H9 (cell line): ENCODE results near the gene ZC3HAV1L. TPM values are rescaled to one million over a fixed set of nuclear protein-coding genes. Genes with fewer than 3 reads are reported as not detected.

Source experiments
- DNase-seq: peaks from one replicate; pipeline ENCODE4 v3.0.0-alpha.2; 2017
- H2AFZ ChIP-seq: one replicate; pipeline ENCODE4 v1.6.1; 2013; ENCODE audit warnings: mild to moderate bottlenecking, low read length, control low read depth, moderate library complexity
- H2AK5ac ChIP-seq: 2 replicates; pipeline ENCODE4 v1.6.1; 2013; ENCODE audit warnings: low read length, control low read depth, mixed read lengths; ENCODE audit not compliant: insufficient read length
- H2BK120ac ChIP-seq: one replicate; pipeline ENCODE4 v1.6.1; 2013; ENCODE audit warnings: low read depth, mild to moderate bottlenecking, low read length, control low read depth, inconsistent platforms; ENCODE audit not compliant: poor library complexity, severe bottlenecking
- H2BK12ac ChIP-seq: 2 replicates; pipeline ENCODE4 v1.6.1; 2013; ENCODE audit warnings: low read length, control low read depth, mixed read lengths, low read depth; ENCODE audit not compliant: insufficient read length
- H2BK15ac ChIP-seq: 2 replicates; pipeline ENCODE4 v1.6.1; 2013; ENCODE audit warnings: low read depth, low read length, control low read depth
- H2BK20ac ChIP-seq: one replicate; pipeline ENCODE4 v1.6.1; 2013; ENCODE audit warnings: low read depth, mild to moderate bottlenecking, low read length, control low read depth, inconsistent platforms; ENCODE audit not compliant: poor library complexity, severe bottlenecking
- H2BK5ac ChIP-seq: 2 replicates; pipeline ENCODE4 v1.6.1; 2013; ENCODE audit warnings: low read length, control low read depth, mixed read lengths; ENCODE audit not compliant: insufficient read length
- H3K14ac ChIP-seq: 2 replicates; pipeline ENCODE4 v1.6.1; 2013; ENCODE audit warnings: low read length, control low read depth; ENCODE audit not compliant: insufficient read depth
- H3K18ac ChIP-seq: 2 replicates; pipeline ENCODE4 v1.6.1; 2013; ENCODE audit warnings: low read depth, mild to moderate bottlenecking, mixed read lengths, low read length, control low read depth; ENCODE audit not compliant: insufficient read length
- H3K23ac ChIP-seq: 2 replicates; pipeline ENCODE4 v1.6.1; 2013; ENCODE audit warnings: low read length, control low read depth, mixed read lengths, low read depth; ENCODE audit not compliant: insufficient read length
- H3K23me2 ChIP-seq: 2 replicates; pipeline ENCODE4 v1.6.1; 2013; ENCODE audit warnings: low read depth, mild to moderate bottlenecking, mixed read lengths, low read length, control low read depth; ENCODE audit not compliant: insufficient read length, poor library complexity, severe bottlenecking
- H3K27ac ChIP-seq: 2 replicates; pipeline ENCODE4 v1.5.1; 2013; ENCODE audit warnings: low read length, control low read depth, mixed read lengths, low read depth; ENCODE audit not compliant: insufficient read length
- H3K27me3 ChIP-seq: 2 replicates; pipeline ENCODE4 v1.6.1; 2013; ENCODE audit warnings: low read length, control low read depth, inconsistent platforms; ENCODE audit not compliant: insufficient read depth
- H3K4ac ChIP-seq: 2 replicates; pipeline ENCODE4 v1.6.1; 2013; ENCODE audit warnings: low read depth, mild to moderate bottlenecking, control low read depth, inconsistent platforms, low read length, moderate library complexity
- H3K4me1 ChIP-seq: 2 replicates; pipeline ENCODE4 v1.6.1; 2013; ENCODE audit warnings: low read length, control low read depth, inconsistent platforms; ENCODE audit not compliant: insufficient read depth
- H3K4me2 ChIP-seq: 2 replicates; pipeline ENCODE4 v1.6.1; 2013; ENCODE audit warnings: low read length, control low read depth, mixed read lengths; ENCODE audit not compliant: insufficient read length, insufficient read depth
- H3K56ac ChIP-seq: 2 replicates; pipeline ENCODE4 v1.6.1; 2013; ENCODE audit warnings: low read depth, mild to moderate bottlenecking, mixed read lengths, low read length, control low read depth; ENCODE audit not compliant: insufficient read length
- H3K79me1 ChIP-seq: 2 replicates; pipeline ENCODE4 v1.6.1; 2013; ENCODE audit warnings: low read depth, mild to moderate bottlenecking, moderate library complexity, low read length, control low read depth, inconsistent platforms; ENCODE audit not compliant: insufficient read depth, poor library complexity, severe bottlenecking
- H3K79me2 ChIP-seq: 2 replicates; pipeline ENCODE4 v1.6.1; 2013; ENCODE audit warnings: low read length, control low read depth, inconsistent platforms; ENCODE audit not compliant: insufficient read depth
- H3K9ac ChIP-seq: 2 replicates; pipeline ENCODE4 v1.6.1; 2013; ENCODE audit warnings: low read length, control low read depth, mixed read lengths; ENCODE audit not compliant: insufficient read length; ENCODE audit errors: extremely low read depth
- H3K9me3 ChIP-seq: one replicate; pipeline ENCODE4 v1.6.1; 2013; ENCODE audit warnings: low read depth, low read length, inconsistent platforms; ENCODE audit not compliant: control insufficient read depth
- H3T11ph ChIP-seq: one replicate; pipeline ENCODE4 v1.6.1; 2013; ENCODE audit warnings: mild to moderate bottlenecking, low read length, control low read depth, inconsistent platforms
- H4K20me1 ChIP-seq: one replicate; pipeline ENCODE4 v1.6.1; 2013; ENCODE audit not compliant: control insufficient read depth, insufficient read length, insufficient read depth
- H4K5ac ChIP-seq: 2 replicates; pipeline ENCODE4 v1.6.1; 2013; ENCODE audit warnings: low read depth, mild to moderate bottlenecking, mixed read lengths, low read length, control low read depth; ENCODE audit not compliant: insufficient read length
- H4K8ac ChIP-seq: replicated peaks from 2 replicates; pipeline ENCODE4 v1.6.1; 2013; ENCODE audit warnings: low read length, control low read depth, mixed read lengths, low read depth; ENCODE audit not compliant: insufficient read length
- H4K91ac ChIP-seq: 2 replicates; pipeline ENCODE4 v1.6.1; 2013; ENCODE audit warnings: low read depth, mild to moderate bottlenecking, moderate library complexity, mixed read lengths, low read length, control low read depth; ENCODE audit not compliant: insufficient read length
- H3K27ac Mint-ChIP-seq, 3 experiments: 2 replicates in 2 of 3; 3 replicates in 1 of 3; pipeline ENCODE4 v1.8.0; 2020 to 2021; ENCODE audit warnings: mixed read lengths in 3 of 3, mild to moderate bottlenecking in 1 of 3, moderate library complexity in 1 of 3
- H3K27me3 Mint-ChIP-seq: 2 replicates; pipeline ENCODE4 v1.8.0; 2021; ENCODE audit warnings: low read depth, mild to moderate bottlenecking, moderate library complexity, mixed read lengths
- H3K36me3 Mint-ChIP-seq, 3 experiments: 2 replicates in 2 of 3; 3 replicates in 1 of 3; pipeline ENCODE4 v1.8.0; 2020 to 2021; ENCODE audit warnings: low read depth in 3 of 3, mixed read lengths in 3 of 3; ENCODE audit not compliant: insufficient read depth in 1 of 3
- H3K4me1 Mint-ChIP-seq, 2 experiments: 2 replicates each; pipeline ENCODE4 v1.8.0; 2020; ENCODE audit warnings: mixed read lengths in 2 of 2
- H3K4me3 Mint-ChIP-seq, 2 experiments: 2 replicates in 1 of 2; 3 replicates in 1 of 2; pipeline ENCODE4 v1.8.0; 2020 to 2021; ENCODE audit warnings: mild to moderate bottlenecking in 2 of 2, mixed read lengths in 2 of 2, moderate library complexity in 1 of 2
- H3K9me3 Mint-ChIP-seq, 2 experiments: 2 replicates in 1 of 2; 3 replicates in 1 of 2; pipeline ENCODE4 v1.8.0; 2020; ENCODE audit warnings: mild to moderate bottlenecking in 2 of 2, mixed read lengths in 2 of 2, moderate library complexity in 1 of 2
- WGBS: extraction: QIAGEN DNeasy Blood & Tissue Kit; methylation state at CpG from one replicate; pipeline ENCODE4 v1.1.7; 2013; ENCODE audit warnings: missing lambda C conversion rate, low lambda C conversion rate, mixed read lengths; ENCODE audit not compliant: insufficient read length; ENCODE audit errors: extremely low coverage; 5-methylcytosine and 5-hydroxymethylcytosine counted together
- total RNA-seq: library from RNA; stranded (reverse); gene quantifications from 2 replicates; pipeline ENCODE4 v1.2.1, GENCODE V29; 2021
- TF ChIP-seq, protein P1 (sequence below): fragments of 200-600 bp; sonication (generic); conservative IDR thresholded peaks from 3 replicates; pipeline ENCODE4 v1.8.0; 2021; ENCODE audit warnings: antibody characterized with exemption, mild to moderate bottlenecking

ZC3HAV1L gene
- total RNA-seq, 1 experiment from 2014 or later, result not detected

DNA sequence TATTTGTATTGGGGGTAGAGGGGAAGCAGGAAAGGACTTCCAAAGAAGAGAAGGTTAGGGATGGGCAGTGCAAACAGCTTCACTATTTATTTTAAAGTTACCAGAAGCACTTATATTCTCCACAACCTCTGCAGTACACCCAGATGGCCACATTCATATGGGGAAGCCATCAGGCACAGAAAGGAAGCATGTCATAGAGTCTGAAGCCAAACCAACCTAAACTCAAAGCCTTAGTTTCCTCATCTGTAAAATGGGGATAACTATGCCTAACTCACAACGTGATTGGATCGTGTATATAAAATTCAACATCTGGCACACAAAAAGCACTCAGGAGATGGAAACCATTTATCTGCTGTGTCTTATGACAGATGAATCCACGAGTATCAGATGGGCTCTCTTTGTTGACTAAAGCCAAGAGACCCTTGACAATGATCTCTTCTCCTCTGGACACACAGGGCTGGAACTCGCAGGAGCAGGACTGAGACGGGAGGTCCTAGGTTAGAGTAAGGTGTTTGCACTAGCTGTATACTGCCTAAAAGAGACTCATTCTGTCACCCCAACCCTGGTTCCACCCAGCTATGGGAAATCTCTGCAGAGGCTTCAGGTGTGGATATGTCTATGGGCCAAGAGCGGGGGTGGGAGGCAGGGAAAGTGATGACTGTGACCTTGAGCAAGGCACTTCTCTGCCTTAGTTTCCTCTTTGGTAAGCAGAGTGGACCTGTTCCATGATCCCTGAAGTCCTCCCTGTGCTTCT is 56.4 kb downstream of the ZC3HAV1L start:
- no peak overlapping the region for H4K91ac ChIP-seq
- Mint-ChIP-seq H3K9me3 (no peaks in the 10 kb centered on the region), H3K4me3 (peak overlapping the region; percentile 89 to 94), H3K27ac (no peak overlapping the region; a peak in 1 of 7 replicates), H3K4me1 (peaks cover 54 to 56% of the 10 kb centered on the region in 2 experiments), H3K27me3 (peaks cover 7% of the 10 kb centered on the region), H3K36me3 (peaks cover 2 to 7% (median 2%) of the 10 kb centered on the region in 3 experiments; a peak in 4 of 7 replicates)
- no peak for DNase-seq
- H4K8ac ChIP-seq, result no peak overlapping the region
- H4K5ac ChIP-seq, result no peak overlapping the region
- no peak overlapping the region for H3K18ac ChIP-seq
- H2BK15ac ChIP-seq, result no peak overlapping the region
- no peak overlapping the region for H3K9ac ChIP-seq
- peak overlapping the region; percentile 96 for H3K4me2 ChIP-seq
- WGBS, result no CpG with 5 or more reads among the region's 6 CpGs
- peaks cover 3% of the 10 kb centered on the region; the same call in 1 of the 2 replicates for H3K79me2 ChIP-seq
- H3K79me1 ChIP-seq, result no peaks in the 10 kb centered on the region
- TF ChIP-seq, protein P1, sequence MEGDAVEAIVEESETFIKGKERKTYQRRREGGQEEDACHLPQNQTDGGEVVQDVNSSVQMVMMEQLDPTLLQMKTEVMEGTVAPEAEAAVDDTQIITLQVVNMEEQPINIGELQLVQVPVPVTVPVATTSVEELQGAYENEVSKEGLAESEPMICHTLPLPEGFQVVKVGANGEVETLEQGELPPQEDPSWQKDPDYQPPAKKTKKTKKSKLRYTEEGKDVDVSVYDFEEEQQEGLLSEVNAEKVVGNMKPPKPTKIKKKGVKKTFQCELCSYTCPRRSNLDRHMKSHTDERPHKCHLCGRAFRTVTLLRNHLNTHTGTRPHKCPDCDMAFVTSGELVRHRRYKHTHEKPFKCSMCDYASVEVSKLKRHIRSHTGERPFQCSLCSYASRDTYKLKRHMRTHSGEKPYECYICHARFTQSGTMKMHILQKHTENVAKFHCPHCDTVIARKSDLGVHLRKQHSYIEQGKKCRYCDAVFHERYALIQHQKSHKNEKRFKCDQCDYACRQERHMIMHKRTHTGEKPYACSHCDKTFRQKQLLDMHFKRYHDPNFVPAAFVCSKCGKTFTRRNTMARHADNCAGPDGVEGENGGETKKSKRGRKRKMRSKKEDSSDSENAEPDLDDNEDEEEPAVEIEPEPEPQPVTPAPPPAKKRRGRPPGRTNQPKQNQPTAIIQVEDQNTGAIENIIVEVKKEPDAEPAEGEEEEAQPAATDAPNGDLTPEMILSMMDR, result peak; percentile 25; the same call in 2 of the 3 replicates
- no peaks in the 10 kb centered on the region for H4K20me1 ChIP-seq
- no peaks in the 10 kb centered on the region; the same call in 1 of the 2 replicates for H3K27me3 ChIP-seq
- H3T11ph ChIP-seq, result no peak overlapping the region
- H3K4me1 ChIP-seq, result peaks cover 6% of the 10 kb centered on the region; the same call in 1 of the 2 replicates
- no peak overlapping the region for H3K27ac ChIP-seq
- no peak overlapping the region for H3K14ac ChIP-seq
- H2BK5ac ChIP-seq, result no peak overlapping the region
- H3K9me3 ChIP-seq, result no peaks in the 10 kb centered on the region
- no peak overlapping the region for H2BK12ac ChIP-seq
- no peak overlapping the region for H3K56ac ChIP-seq
- H2BK20ac ChIP-seq, result no peak overlapping the region
- no peak overlapping the region for H2BK120ac ChIP-seq
- no peak overlapping the region for H2AK5ac ChIP-seq
- H3K23ac ChIP-seq, result no peak overlapping the region
- no peak overlapping the region for H2AFZ ChIP-seq
- H3K23me2 ChIP-seq, result peaks cover 13% of the 10 kb centered on the region
- H3K4ac ChIP-seq, result no peak overlapping the region
